8988T (cell line): ENCODE measurements around the gene KLHDC4.
"Not testable (repeated sequence)": the region's sequence is repeated elsewhere in the genome, so short reads cannot be mapped to it uniquely, and the experiment has no call there.

ENCODE experiments used
- DNase-seq: peaks from one replicate; pipeline ENCODE4 v3.0.0; 2011

KLHDC4 gene

DNA sequence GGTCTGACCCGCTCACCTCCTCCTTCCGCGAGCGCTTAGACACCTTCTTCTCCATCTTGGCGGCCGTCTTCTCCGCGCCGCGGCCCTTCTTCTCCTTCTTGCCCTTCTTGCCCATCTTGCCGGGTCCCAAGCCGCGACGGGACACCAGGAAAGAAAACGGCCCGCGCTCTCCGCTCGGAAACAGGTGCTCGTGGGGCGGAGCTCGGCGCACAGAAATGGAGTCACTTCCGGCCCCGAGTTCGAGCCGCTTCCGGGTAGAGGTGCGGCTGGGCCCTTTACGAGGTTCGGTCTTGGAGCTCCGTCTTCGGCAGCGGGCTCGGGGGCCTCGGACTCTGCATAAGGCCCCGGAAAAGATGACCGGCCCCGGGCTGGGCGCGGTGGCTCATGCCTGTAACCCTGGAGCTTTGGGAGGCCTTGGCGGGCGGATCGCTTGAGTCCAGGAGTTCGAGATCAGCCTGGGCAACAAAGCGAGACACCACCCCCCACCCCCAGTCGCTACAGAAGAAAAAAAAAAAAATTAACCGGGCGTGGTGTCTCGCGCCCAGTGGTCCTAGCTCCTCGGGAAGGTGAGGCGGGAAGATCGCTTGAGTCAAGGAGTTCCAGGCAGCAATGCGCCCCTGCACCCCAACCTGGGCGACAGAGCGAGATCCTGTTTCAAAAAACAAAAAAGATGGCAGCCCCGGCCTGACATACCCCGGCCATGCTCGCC is at the start of gene KLHDC4:
TSS of gene KLHDC4 (minus strand) at position 211 of the 709 bp plus-strand sequence. CDS start at position 115, 96 bp downstream.
- DNase-seq: peak; percentile 91

- DNase-seq: no peak
These were observed 49.8 kb upstream of the KLHDC4 start for GRCh38 chr16:87815567-87815966.

- no peak for DNase-seq
These were observed 46.4 kb upstream of the KLHDC4 start for GRCh38 chr16:87812200-87812656.

GRCh38 chr16:87811454-87811853 is 45.7 kb upstream of the KLHDC4 start:
- not testable (repeated sequence) for DNase-seq

DNA sequence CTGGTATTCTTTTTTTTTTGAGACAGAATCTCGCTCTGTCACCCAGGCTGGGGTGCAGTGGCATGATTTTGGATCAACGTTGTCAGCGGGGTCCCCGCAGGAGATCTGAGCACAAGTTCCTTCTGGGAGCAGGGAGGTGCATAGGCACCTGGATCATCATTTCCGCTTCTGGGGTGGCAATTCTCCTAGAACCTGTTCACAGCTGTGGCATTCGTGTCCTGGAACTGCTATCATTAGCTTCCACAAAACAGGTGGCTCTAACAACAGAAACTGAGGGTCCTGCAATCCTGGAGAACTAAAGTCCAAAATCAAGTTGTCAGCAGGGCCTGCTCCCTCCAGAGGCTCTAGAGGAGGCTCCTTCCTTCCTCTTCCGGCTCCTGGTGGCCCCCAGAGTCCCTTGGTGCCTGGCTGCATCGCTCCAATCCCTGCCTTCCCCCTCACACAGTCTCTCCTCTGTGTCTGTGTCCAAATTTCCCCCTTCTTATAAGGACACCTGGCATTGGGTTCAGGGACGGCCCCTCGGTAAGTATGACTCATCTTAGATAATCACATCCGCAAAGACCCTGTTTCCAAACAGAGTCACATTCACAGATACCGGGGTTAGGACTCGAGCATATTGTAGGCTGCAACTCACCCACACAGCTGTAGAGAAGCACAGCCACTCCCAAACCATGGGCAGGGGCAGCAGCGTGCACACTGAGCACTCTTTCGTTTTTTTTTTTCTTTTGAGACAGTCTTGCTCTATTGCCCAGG is 43.5 kb upstream of the KLHDC4 start:
- DNase-seq: peak; percentile 1

DNA sequence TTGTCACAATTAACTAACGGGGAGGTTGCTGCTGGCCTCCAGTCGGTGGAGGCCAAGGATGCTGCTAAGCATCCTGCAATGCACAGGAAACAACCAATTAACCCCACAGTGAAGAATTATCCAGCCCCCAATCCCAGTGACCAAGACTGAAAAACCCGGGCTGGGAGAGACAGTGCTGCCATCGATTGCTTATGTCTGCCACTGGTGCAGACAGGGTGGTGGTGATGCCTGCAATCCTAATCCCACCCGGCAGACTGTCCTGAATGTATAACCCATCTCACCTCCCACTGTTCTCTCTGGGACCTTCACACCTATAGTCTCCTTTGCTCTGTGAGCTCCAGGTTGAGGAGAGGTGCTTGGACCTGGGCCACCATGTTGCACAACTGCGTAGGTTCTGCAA is 42.3 kb upstream of the KLHDC4 start:
- DNase-seq: no peak

DNA sequence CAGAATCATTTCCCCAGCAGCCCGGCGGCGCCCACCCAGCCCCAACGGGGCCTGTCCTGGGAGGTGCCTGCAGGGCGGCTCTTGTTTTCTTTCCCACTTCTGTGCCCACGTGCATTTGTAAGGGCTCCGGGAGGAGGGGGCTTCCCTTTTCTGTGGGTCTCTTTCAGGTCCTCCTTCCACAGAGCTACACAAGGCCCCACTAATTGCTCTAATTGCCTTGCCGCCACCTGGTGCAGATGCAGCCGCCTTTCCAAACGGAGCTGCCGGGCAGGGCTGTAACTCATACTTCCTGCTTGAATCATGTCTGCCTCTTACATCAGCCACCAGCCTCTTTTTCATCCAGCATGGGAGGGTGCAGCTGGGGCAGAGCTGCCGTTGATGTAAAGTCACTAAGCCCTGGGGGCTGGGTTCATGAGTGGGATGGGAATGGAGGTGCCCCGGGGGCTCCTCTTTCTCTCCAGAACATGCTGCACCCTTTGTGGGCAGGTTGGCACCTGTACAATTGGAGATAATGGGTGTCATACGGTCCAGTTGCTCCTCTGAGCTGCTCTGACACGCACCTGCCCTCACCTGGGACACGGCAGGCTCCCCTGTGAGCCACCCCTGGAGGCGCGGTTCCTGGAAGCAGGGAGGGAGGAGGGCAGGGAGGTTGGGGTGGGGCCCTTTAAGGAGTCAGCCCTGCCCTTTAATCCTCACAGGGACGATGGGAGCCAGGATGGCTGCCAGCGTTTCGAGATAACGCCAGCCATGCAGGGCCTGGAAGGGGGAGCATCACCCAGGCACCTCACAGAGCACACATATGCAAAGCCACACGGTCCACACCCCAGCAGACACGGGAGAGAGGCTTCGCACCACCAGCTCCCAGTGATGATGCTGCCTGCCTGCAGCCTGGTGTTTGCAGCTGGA is 41.1 kb upstream of the KLHDC4 start:
- DNase-seq: no peak

DNA sequence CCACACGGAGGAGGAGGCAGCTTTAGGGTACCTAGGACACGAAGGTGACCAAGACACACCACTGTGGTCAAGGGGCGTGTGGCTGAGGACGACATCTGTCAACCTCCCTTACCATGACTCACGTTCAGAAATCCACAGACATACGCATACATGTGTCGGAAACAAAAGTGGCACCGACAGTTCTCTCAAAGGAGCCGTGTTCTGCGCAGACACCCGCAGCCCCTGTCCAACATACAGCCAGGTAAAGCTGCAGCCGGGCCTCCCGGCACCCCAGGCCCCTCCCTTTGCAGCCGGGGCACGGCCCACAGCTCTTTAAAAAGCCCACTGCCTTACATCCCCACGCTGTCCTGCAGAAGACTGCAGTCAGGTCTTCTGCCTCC is 40.5 kb upstream of the KLHDC4 start:
- DNase-seq: no peak

- no peak for DNase-seq
These were observed 37.6 kb upstream of the KLHDC4 start for GRCh38 chr16:87803385-87803784.

DNA sequence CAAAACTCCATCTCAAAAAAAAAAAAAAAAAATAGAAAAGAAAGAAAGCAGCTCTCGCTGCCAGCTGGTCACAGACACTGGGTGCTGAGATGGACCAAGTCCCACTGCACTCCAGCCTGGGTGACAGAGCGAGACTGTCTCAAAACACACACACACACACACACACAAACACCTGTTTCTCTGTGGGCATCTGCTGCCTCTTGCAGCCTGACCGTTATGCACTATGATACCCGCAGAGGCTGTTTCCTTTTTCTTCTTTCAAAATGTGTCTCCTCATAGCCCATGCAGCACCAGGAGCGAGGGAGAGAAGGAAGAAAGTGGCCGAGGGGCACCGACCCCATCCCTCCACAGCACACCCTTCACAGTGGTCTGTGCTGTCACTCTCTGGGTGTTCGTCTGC is 36.9 kb upstream of the KLHDC4 start:
- no peak for DNase-seq

DNA sequence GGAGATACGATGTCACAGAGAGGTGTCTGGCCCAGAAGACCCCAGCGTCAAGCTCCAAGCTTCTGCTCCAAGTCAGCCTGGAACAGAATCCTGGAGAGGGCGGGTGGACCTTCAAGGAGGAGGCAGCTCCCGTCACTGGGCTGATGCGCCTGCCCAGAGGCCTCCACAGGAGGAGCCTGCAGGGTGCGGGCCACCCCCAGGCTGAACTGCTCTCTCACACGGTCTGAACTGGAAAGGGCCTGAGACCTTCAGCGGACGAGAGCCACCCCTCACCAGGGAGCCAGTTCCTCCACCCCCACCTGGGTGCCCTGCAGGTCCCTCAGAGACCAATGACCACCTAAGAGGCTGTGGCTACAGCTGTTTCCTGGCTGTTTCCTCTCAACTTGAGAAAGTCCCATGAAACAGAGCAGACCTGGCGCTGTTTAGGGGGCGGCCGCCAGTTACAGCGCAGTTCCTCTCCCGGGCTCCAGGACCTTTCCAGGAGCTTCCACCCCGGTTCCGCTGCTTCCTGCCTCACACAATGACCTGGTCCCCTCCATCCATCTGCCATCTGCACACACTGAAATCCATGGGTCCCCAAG is 36.0 kb upstream of the KLHDC4 start:
- no peak for DNase-seq

DNA sequence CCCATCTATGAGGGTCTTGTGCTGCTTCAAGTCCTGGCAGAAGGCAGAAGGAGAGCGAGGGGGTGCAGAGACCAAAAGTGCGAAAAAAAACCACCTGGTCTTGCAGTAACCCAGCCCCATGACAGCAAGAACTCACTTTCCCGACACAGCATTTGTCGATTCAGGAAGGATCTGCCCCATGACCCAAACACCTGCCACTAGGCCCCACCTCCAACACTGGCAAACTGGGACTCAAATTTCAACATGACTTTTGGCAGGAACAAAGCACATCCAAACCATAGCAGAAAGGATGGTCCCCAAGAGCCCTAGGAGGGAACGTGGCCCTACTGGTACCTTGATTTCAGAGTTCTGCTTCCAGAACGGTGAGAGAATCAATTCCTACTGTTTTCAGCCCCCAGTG is 34.7 kb upstream of the KLHDC4 start:
- DNase-seq: no peak

- no peak for DNase-seq
These were observed 29.6 kb upstream of the KLHDC4 start for GRCh38 chr16:87795336-87795735.

DNA sequence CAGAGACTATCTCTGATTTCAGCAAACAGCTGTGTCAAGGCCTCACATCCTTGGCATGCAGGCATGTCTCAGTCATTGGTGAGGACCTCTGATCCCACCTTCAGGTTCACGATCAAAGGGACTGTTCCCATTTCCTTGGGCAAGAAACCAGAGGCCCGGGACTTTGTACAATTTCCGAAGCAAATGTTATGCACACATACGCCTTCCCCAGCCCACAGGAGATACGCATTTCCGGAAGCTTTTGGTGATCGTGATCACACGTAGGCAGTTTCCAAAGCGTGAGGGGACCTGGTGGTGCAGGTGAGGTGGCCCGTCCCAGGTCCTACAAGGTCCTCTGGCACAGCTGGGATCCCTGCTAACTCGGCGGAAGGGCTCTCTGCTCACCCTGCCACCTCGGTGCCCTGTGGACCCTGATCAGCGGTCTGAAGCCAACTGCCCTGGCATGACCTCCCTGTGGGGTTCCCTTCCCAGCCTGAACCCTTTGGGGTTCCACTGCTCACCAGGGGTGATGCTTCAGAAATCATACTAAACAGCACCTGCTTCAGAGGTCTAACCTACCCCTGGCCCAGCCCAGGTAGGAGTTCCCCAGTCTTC is 28.8 kb upstream of the KLHDC4 start:
- DNase-seq: no peak

DNA sequence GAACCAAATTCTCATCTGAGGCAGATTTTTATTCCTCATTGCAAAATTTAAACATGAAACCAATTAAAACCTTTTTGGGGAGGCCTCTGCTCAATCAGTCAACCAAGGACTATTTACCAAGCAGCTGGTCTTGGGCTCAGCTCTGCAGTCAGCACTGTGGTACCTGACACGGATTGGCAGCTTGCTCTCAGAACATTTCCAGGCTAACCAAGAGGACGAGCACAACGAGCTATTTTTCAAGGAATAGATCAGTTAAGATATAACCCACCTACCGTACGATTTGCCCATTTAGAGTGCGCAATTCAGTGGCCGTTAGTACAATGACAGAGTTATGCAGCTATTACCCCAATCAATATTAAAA is 26.4 kb upstream of the KLHDC4 start:
- DNase-seq: no peak

GRCh38 chr16:87791295-87792204 is 25.8 kb upstream of the KLHDC4 start:
- DNase-seq: no peak

DNA sequence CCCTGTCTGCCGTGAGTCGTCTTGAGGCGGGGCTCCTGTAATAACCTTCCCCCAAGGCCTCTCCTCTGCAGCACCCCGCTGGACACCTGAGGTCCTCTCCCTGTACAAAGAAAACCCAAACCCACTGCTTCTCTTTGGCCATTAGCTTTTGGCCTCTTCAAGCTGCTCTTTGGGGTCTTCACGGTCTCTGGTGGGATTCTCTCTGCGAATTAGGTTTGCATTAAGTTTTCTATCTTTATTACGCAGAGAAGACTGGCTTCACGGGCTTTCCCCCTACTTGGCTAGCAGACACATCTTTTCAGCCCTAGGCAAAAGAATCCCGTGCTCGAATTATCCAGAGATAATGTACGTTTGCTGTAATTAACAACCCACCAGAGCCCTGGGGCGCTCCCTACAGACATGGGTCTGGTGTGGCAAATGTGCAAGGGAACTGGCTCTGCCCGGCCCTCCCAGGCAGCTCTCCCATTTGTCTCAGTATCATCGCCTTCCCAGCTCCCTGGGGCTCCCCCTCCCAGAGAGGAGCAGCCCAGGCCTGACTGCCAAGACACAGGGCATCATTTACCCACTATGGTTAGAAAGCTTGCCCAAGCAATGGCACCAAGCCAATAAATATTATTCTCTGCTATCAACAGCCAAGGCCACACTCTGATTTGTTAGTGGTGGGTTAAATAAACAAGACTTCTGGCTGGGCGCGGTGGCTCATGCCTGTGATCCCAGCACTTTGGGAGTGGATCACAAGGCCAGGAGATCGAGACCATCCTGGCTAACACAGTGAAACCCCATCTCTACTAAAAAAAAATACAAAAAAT is 24.7 kb upstream of the KLHDC4 start:
- DNase-seq: no peak

DNA sequence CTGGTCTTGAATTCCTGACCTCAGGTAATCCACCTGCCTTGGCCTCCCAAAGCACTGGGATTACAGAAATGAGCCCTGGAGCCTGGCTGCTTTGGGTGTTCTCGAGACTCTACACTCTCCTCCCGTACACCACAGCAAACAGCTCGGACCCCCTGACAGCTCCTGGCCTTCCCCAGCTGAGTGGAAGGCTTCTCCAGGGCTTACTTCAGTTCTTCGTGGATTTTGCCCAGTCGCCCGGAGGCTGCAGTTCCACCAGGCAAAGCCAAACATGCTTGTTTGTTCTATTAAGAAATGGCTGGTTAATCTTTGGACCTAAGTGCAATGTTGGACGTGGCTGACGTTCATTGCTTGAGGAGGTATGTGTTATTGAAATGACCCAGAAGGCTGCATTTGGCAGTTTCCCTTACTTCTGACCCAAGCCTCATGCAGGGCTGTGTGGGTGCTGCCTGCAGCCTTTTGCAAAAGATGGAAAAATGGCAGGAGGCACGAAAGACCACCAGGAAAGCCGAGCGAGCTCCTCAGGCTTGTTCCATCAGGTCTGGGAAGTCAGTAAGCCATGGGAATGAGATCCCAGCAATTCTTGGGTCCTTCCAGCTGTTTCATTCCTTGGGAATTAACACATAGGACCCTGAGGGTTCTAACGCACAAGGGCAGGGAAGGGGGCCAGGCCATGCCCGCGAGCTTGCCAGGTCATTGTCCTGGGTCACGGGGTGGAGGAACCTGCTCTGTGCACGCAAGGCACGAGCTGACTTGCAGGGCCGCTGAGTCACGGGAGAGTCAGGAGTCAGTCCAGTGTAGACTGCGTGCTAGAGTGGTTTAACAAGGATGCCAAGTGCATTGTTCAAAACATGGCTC is 23.9 kb upstream of the KLHDC4 start:
- no peak for DNase-seq

DNA sequence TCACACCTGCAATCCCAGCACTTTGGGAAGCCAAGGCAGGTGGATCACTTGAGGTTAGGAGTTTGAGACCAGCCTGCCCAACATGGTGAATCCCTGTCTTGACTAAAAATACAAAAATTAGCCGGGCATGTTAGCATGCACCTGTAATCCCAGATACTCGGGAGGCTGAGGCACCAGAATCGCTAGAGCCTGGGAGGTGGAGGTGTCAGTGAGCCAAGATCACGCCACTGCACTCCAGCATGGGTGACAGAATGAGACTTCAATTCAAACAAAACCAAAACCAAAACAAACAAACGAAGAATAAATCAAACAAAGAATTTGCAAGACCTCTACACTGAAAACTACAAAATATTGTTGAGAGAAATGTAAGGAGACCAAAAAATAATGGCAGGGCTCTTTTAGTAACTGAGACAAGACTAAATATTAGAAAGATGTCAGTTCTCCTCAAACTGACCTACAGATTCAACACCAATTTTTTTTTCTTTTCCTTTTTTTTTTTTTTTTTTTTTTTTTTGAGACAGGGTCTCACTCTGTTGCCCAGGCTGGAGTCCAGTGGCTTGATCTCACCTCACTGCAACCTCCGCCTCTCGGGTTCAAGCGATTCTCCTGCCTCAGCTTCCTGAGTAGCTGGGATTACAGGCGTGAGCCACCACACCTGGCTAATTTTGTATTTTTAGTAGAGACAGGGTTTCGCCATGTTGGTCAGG is 23.1 kb upstream of the KLHDC4 start:
- not testable (repeated sequence) for DNase-seq
